Stomach (tissue), 9 donors: ENCODE results near the gene CERK. TPM values are rescaled to one million over a fixed set of nuclear protein-coding genes. Genes with fewer than 3 reads are reported as not detected.
A peak's percentile ranks its signal among the peaks of the same experiment; 100 is the strongest.

Experiments
- DNase-seq, 2 donors: peaks; one replicate each; pipeline versions ENCODE4 v3.0.0 to v3.0.0-alpha.2; 2013 to 2019
- H3K27ac ChIP-seq, 5 donors: fragments of 200-600 bp in 4 of 5; sonication (generic) in 4 of 5; one replicate each; pipeline ENCODE4 v1.5.1; 2013 to 2019; ENCODE audit warnings: mild to moderate bottlenecking in 1 of 5, moderate library complexity in 1 of 5
- H3K27me3 ChIP-seq, 3 donors: fragments of 200-600 bp; sonication (generic); one replicate each; pipeline ENCODE4 v1.5.1; 2017 to 2019; ENCODE audit warnings: mixed run types in 1 of 3
- H3K36me3 ChIP-seq, 4 donors: fragments of 200-600 bp; sonication (generic); 1 replicate in 3 of 4; 2 replicates in 1 of 4; pipeline ENCODE4 v1.5.1; 2016 to 2019
- H3K4me1 ChIP-seq, 4 donors: fragments of 200-600 bp; sonication (generic); one replicate each; pipeline ENCODE4 v1.5.1; 2016 to 2019
- H3K4me3 ChIP-seq, 4 donors: fragments of 200-600 bp; sonication (generic) in 3 of 4; one replicate each; pipeline ENCODE4 v1.5.1; 2016 to 2019; ENCODE audit warnings: mild to moderate bottlenecking in 1 of 4
- H3K9me3 ChIP-seq, 4 donors: fragments of 200-600 bp; sonication (generic); one replicate each; pipeline ENCODE4 v1.5.1; 2016 to 2019
- CTCF ChIP-seq, 7 experiments: fragments of 450-650 bp in 4 of 7; fragments of 200-600 bp in 3 of 7; sonication (generic) in 3 of 7; IDR thresholded peaks; one replicate each; pipeline ENCODE4 v1.5.1; 2016 to 2019; ENCODE audit warnings: antibody characterized with exemption in 7 of 7, control low read depth in 2 of 7, mild to moderate bottlenecking in 1 of 7
- EP300 ChIP-seq: sonication (generic); formaldehyde crosslinking; IDR thresholded peaks from one replicate; pipeline ENCODE4 v1.6.1; 2017; ENCODE audit warnings: antibody characterized with exemption
- POLR2A ChIP-seq, 4 donors: fragments of 450-650 bp; IDR thresholded peaks; one replicate each; pipeline ENCODE4 v1.6.1; 2016; ENCODE audit warnings: antibody characterized with exemption in 4 of 4, control low read depth in 2 of 4, mild to moderate bottlenecking in 1 of 4, moderate library complexity in 1 of 4
- POLR2AphosphoS5 ChIP-seq, 3 donors: sonication (generic); formaldehyde crosslinking; IDR thresholded peaks; one replicate each; pipeline ENCODE4 v1.6.1; 2016; ENCODE audit warnings: antibody characterized with exemption in 3 of 3
- WGBS, 5 donors: extraction: QIAGEN DNeasy Blood & Tissue Kit in 3 of 5; methylation state at CpG; one replicate each; pipeline versions ENCODE4 v1.1.5 to v1.1.7; 2013 to 2018; 5-methylcytosine and 5-hydroxymethylcytosine counted together
- intact Hi-C: fragments of 100-400 bp; cut with DNase I; formaldehyde crosslinking; loops from one replicate; pipeline ENCODE4 v1.15.1; 2023; ENCODE audit warnings: low total_unique reads
- polyA plus RNA-seq, 3 donors: library from polyadenylated mRNA; stranded (reverse); fragments of 200-250 nt; gene quantifications; one replicate each; pipeline ENCODE4 v1.2.3, GENCODE V29; 2013
- total RNA-seq, 5 donors: library from RNA; depleted of rRNA; stranded (reverse); fragments of >200 nt; gene quantifications; one replicate each; pipeline versions ENCODE4 v1.1.0 to v1.2.3, GENCODE V29; 2014 to 2016
- donor health status: healthy with polysubstance abuse.
- donor health status: Bipolar disorder and iron deficiency.
- donor health status: healthy.

The CERK gene
- total and polyA plus RNA-seq, 8 donors = 12.5 to 59.4 (median 31.5) TPM

- DNase-seq = peak; percentile 96 to 98
- TF ChIP-seq CTCF (IDR thresholded peaks at IDR 0.05) = peak in 3 of 7 experiments; percentile 10 to 28 (median 27)
- peak in 2 of 4 donors; percentile 84 to 94 for TF ChIP-seq POLR2A (IDR thresholded peaks at IDR 0.05)
- peak; percentile 26 for TF ChIP-seq EP300
- peak; percentile 99 to 100 (median 100) for TF ChIP-seq POLR2AphosphoS5 (IDR thresholded peaks at IDR 0.05)
- Histone ChIP-seq H3K4me1 (peaks cover 37 to 76% (median 68%) of the 10 kb centered on the region in 4 donors), H3K4me3 (peak within 1 kb of the TSS; percentile 89 to 99 (median 94)), H3K9me3 (no peaks in the 10 kb centered on the region), H3K27me3 (no peaks in the 10 kb centered on the region), H3K36me3 (no peaks in the 10 kb centered on the region), H3K27ac (peak within 1 kb of the TSS; percentile 93 to 98 (median 97))
- WGBS, 5 donors = 0 to 2% (median 0%) methylated on average over 43 to 66 of the region's 66 CpGs
- intact Hi-C loops = no loop called here
Observed at GRCh38 chr22:46762238-46763050, 24.4 kb upstream of the CERK start, which contains the start of gene TBC1D22A. TBC1D22A (plus strand) TSS chr22:46762650; CDS start chr22:46762787, 137 bp downstream.

DNA sequence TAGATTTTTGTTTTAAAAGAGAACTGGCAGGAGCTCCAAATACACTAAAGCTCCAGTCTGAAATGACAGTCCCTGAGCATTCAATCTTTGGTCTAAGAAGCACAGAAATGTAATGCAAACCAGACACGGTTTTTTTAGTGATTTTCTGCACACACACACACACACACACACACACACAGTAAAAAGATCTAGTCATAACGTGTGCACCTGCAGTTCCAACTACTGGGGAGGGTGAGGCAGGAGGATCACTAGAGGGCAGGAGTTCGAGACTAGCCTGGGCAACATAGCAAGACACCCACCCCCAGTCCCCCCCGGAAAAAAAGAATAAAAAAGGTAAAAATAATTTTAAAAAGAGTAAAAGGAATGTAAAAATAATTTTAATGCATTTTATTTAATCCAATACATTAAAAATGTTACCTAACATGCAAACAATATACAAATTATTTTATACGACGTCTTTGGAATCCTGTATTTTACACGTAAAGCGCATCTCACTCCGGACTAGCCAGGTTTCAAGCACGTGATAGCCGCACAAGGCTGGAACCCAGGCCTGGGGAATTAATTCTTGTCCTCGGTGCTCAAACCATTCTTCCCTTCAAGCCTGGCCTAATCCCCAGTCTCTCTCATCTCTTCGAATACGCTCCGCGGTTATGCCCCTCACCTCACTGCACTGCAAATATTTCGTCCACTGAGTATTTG is 23.6 kb upstream of the CERK start:
- no peaks in the 10 kb centered on the region for H3K36me3 ChIP-seq
- WGBS, 5 donors = 4 to 5% (median 5%) methylated on average over 17 of the region's 17 CpGs
- H3K27ac ChIP-seq = peak overlapping the region; percentile 93 to 98 (median 97)
- peak overlapping the region; percentile 89 to 99 (median 94) for H3K4me3 ChIP-seq
- H3K27me3 ChIP-seq = no peaks in the 10 kb centered on the region
- H3K9me3 ChIP-seq = peaks cover 0 to under 1% (median 0%) of the 10 kb centered on the region in 4 donors
- TF ChIP-seq POLR2A (IDR thresholded peaks at IDR 0.05) = no peak
- no peak for TF ChIP-seq EP300
- peaks cover 37 to 70% (median 60%) of the 10 kb centered on the region in 4 donors for H3K4me1 ChIP-seq
- no peak for DNase-seq
- intact Hi-C loops = no loop called here

- 55 to 79% (median 65%) methylated on average over 6 of the region's 6 CpGs for WGBS, 5 donors
- DNase-seq = no peak
- peak overlapping the region in 2 of 5 donors; percentile 98 for H3K27ac ChIP-seq
- no peaks in the 10 kb centered on the region for H3K27me3 ChIP-seq
- H3K9me3 ChIP-seq = peaks cover 0 to 7% (median 1%) of the 10 kb centered on the region in 4 donors
- TF ChIP-seq POLR2AphosphoS5 (IDR thresholded peaks at IDR 0.05) (no peak), POLR2A (IDR thresholded peaks at IDR 0.05) (no peak), CTCF (IDR thresholded peaks at IDR 0.05) (no peak), EP300 (no peak)
- no peaks in the 10 kb centered on the region for H3K36me3 ChIP-seq
- H3K4me3 ChIP-seq = no peak overlapping the region
- intact Hi-C loops = no loop called here
- peaks cover 30 to 63% (median 55%) of the 10 kb centered on the region in 4 donors for H3K4me1 ChIP-seq
Observed at GRCh38 chr22:46761017-46761416, 23.0 kb upstream of the CERK start.

DNA sequence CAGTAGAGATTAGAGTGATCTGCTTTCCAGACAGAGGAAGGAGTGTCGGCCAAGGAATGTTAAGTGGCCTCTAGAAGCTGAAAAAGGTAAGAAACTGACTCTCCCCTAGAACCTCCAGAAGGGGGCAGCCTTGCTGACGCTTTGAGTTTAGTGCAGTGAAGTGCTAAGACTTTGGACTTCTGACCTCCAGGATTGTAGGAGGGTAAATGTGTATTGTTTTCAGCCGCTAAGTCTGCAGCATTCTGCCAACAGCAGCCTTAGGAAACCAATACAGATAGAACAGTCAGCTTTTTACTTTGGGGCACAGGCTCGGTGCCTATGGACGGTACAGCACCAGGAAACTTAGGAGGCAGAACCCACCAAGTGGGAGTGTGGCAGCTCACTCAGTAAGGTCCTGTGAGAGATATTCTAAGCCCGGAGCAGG is 20.8 kb upstream of the CERK start:
- no peak for TF ChIP-seq POLR2A (IDR thresholded peaks at IDR 0.05)
- TF ChIP-seq CTCF (IDR thresholded peaks at IDR 0.05) = peak in 5 of 7 experiments; percentile 47 to 75 (median 63)
- TF ChIP-seq EP300 = no peak
- TF ChIP-seq POLR2AphosphoS5 (IDR thresholded peaks at IDR 0.05) = peak in 1 of 3 donors; percentile 66
- peaks cover 0 to 11% (median 1%) of the 10 kb centered on the region in 4 donors for H3K9me3 ChIP-seq
- intact Hi-C loops = no loop called here
- no peak overlapping the region for H3K4me3 ChIP-seq
- WGBS, 5 donors = 18 to 31% (median 27%) methylated on average over 6 of the region's 6 CpGs
- H3K4me1 ChIP-seq = peaks cover 31 to 59% (median 47%) of the 10 kb centered on the region in 4 donors
- no peaks in the 10 kb centered on the region for H3K36me3 ChIP-seq
- no peaks in the 10 kb centered on the region for H3K27me3 ChIP-seq
- DNase-seq = peak; percentile 76 to 92
- peak overlapping the region; percentile 28 to 59 (median 41) for H3K27ac ChIP-seq
